HG02981 (cell line): ENCODE measurements around the gene ICA1L.

Experiments
- ATAC-seq: cut with Tn5 transposase; IDR thresholded peaks from one replicate; pipeline ENCODE4 v1.9.1; 2021; ENCODE audit warnings: mild to moderate bottlenecking, moderate library complexity; ENCODE audit not compliant: unreplicated experiment

Gene ICA1L

DNA sequence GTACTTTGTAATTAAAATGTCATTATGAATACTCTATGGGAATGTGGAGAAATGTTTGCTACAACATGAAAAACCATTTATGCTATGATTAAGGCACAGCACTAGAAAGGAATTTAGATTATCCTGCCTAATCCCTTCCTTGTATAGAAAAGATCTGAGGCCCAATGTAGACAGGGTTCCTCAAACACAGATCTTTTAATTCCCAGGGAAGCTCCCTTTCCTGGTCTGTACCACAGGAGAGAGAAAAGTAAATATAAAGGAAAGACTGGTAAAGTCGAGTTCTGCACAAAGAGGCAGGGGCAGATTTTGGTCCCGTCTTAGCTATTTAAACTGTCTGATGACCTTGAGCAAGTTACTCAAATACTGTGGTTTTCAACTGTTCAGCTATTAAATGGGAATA, 84.7 kb downstream of the ICA1L start:
- no peak for ATAC-seq

DNA sequence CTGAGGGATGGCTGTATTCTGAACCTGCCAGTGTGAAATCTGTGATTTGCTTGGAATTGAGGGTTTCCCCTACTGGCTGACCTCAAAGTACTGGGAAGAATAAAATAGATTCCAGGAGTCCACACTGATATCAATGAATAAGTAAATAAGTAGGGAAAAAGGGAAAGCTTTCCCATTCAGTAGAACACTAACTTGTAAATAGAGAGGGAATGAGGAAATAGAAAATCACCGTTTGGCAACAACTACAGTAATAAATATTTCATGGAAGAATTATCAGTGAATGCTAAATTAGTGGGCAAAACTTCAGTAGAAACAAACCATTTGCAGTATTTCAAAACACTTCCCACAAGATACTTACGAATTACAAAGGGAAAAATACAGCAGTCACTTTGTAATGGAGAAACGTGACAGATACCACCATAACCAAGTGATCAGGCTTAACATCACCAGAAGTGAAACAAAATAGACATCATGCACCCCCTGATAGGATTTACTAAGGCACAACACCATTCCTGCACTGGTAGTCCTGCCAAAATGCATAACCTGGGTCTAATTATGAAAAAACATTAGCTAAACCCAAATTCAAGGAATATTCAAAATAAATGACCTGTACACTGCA, 88.5 kb downstream of the ICA1L start:
- no peak for ATAC-seq

- peak; percentile 96 for ATAC-seq
These were observed 91.0 kb downstream of the ICA1L start for GRCh38 chr2:202780514-202781021.

GRCh38 chr2:202778217-202778616, 93.3 kb downstream of the ICA1L start:
- ATAC-seq = no peak

DNA sequence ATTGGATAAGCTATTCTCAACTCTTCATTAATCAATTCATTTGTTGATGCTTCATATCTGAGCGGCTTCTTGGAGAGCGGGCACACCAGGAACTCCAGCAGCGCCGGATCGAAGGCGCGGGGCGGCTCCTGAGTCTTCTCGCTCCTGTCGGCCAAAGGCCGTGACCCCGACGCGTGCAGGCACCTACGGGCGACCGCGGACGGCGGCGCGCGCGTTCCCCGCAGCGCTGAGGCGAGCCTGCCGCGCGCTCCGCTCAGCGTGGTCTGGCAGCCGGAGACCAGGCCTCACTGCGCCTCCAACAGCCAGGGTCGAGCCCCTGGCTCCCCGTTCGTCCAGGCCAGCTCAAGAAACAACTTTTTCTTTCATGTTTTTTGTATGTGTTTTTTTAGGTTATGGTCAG, 97.5 kb downstream of the ICA1L start:
- ATAC-seq = no peak

DNA sequence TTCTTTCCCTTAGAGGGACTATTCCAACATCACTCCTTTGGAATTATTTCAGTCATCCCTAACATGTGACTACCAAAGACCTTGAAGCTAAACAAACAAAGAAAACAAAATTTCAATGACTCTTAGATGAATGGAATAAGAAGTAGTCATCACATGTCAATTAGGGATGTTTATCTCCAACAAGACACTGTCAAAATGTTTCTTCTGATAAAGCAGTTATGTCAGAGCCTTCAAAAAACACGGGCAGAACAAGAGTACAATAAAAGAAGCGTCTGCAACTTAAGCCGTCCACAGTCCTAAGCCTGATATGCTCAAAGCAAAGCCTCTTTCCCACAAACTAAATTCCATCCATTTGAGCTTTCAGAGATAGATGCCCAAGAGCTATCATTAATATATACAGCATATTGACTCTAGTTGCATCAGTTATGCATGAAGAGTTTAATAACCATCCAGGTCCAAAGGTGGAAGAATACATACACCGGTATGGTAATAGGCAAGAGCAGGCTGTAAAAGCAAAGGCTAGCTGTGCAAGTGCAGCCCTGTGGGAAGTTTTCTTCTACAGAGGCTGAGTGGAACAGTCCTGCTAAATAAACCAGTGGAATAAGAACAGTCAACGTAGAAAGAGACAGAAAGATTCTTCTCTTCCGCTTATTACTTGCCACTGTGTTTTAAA, 98.1 kb downstream of the ICA1L start:
- ATAC-seq = no peak

DNA sequence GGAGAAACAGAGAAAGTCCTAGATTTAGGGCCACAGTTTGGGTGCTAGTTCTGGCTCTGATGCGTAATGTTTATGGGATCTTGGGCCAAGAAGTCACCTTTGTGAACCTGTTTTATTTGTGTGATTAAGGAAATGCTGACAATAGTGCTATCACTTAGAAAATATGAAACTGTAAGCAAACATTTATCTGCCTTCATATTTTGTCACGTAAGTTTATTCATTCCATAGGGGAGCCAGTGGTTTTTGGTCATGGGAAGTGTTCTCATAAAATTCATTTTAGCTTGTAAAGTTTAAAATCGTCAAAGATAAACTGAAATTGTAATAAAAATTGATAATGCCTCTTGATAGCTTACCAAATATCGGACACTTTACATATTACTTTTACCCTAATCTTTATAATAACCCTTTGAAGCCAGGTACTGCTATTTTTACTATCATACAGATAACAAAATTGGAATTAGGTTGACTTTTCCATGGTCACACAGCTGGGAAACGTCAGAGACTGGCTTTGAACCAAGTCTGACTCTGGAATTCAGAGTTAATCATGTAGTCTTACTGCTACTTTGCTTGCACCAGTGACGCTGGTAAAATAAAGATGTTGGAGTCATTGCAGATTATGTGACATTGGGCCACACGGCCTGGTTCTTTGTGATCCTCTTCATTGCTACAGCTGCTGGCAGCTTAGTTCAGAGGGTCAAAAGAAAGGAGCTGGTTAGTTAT, 99.7 kb downstream of the ICA1L start:
- no peak for ATAC-seq

- ATAC-seq = no peak
These were observed 100.2 kb downstream of the ICA1L start for GRCh38 chr2:202771336-202771735.

DNA sequence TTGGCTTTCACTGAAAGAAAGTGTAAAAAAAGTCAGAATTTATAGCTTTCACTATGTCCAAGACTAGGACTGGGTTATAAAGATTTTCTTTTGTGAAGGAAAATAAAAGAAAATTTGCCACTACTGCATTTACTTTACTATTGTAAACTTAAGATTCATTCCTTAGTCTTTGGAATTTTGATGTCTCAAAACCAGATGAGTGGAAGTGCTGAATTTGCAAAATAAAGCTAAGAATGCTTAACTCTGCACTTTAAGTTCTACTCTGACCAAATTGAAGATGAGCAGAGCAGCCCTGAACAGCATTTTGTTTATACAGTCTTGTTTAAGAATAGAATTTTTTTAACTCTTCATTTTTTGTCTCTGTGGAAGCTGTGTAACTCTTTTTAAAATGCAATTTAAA, 102.4 kb downstream of the ICA1L start:
- no peak for ATAC-seq

- ATAC-seq = no peak
These were observed 103.3 kb downstream of the ICA1L start for GRCh38 chr2:202768273-202768672.

GRCh38 chr2:202765436-202765835, 106.1 kb downstream of the ICA1L start:
- ATAC-seq = no peak

GRCh38 chr2:202764991-202765390, 106.6 kb downstream of the ICA1L start:
- no peak for ATAC-seq

- no peak for ATAC-seq
These were observed 107.7 kb downstream of the ICA1L start for GRCh38 chr2:202763916-202764315.

GRCh38 chr2:202762556-202762955, 109.0 kb downstream of the ICA1L start:
- ATAC-seq = no peak

DNA sequence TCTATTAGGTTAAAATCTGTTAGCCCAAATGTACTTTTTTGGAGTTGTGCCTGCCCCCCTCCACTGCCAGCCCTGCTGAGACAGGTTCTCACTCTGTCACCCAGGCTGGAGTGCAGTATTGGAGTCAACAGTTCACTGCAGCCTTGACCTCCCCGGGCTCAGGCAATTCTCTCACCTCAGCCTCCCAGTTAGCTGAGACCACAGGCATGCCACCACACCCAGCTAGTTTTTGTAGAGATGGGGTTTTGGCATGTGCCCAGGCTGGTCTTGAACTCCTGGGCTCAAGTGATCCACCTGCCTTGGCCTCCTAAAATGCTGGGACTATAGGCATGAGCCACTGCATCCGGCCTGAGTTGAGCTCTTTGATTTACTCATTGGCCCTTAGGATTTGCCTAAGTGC, 110.7 kb downstream of the ICA1L start:
- ATAC-seq = no peak

- no peak for ATAC-seq
These were observed 113.0 kb downstream of the ICA1L start for GRCh38 chr2:202758604-202759003.

DNA sequence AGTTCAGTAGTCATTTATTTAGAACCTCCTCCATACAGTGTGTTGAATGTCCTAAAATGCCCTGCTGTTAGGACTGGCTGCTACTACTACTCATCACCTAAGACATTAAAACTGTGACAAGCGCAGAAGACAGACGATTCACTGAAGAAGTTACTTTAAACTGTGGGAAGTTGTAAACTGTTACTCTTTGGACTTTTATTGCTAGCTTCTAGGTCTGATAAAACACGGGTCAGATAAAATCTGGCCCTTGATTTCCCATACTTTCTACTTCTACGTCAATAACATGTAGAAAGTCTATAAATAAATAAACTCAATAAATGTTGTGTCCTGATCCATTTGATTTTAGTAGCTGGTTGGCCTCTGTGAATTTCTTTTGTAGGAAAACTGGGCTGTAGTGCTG, 113.4 kb downstream of the ICA1L start:
- ATAC-seq = no peak

GRCh38 chr2:202757339-202757738, 114.2 kb downstream of the ICA1L start:
- no peak for ATAC-seq

- no peak for ATAC-seq
These were observed 115.0 kb downstream of the ICA1L start for GRCh38 chr2:202756598-202756997.

DNA sequence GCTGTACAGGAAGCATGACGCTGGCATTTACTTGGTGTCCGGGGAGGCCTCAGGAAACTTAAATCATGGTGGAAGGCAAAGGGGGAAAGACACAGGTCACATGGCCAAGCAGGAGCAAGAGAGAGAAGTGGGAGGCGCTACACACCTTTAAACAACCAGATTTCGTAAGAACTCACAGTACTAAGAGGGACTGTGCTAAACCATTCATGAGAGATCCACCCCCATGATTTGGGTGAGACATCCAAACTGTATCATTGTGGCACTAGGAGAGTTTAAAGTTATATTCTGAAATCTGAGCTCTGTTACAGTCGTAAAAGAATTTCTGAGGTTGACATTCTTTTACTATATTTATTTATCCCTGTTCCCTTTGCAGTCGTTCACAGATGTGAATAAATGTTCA, 116.6 kb downstream of the ICA1L start:
- ATAC-seq = no peak

DNA sequence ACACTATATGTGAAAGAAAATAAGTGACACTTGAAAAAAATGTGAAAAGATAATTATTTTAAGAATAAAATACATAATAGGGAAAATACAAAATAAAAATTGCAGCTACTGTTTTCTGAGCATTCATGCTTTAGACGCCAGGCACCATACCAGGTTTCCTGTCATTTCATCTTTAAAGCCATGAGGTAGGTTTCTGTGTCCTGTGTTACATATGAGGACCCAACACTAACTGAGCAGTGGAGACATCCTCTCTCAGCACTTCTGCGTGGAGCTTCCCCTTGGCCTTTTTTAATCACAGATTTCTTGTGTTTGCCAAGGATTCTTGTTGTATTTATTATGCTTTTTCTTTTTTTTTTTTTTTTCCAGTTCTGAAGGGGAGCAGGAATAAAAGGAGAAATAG, 119.5 kb downstream of the ICA1L start:
- no peak for ATAC-seq
